ENCODE results near the gene LRP1B.

GRCh38 chr2:141555876-141556470 is 574.8 kb downstream of the LRP1B start:
- TF ChIP-seq, protein P1, sequence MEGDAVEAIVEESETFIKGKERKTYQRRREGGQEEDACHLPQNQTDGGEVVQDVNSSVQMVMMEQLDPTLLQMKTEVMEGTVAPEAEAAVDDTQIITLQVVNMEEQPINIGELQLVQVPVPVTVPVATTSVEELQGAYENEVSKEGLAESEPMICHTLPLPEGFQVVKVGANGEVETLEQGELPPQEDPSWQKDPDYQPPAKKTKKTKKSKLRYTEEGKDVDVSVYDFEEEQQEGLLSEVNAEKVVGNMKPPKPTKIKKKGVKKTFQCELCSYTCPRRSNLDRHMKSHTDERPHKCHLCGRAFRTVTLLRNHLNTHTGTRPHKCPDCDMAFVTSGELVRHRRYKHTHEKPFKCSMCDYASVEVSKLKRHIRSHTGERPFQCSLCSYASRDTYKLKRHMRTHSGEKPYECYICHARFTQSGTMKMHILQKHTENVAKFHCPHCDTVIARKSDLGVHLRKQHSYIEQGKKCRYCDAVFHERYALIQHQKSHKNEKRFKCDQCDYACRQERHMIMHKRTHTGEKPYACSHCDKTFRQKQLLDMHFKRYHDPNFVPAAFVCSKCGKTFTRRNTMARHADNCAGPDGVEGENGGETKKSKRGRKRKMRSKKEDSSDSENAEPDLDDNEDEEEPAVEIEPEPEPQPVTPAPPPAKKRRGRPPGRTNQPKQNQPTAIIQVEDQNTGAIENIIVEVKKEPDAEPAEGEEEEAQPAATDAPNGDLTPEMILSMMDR (IDR thresholded peaks at IDR 0.05; ENCODE audit: low read depth, low read length, poor library complexity, severe bottlenecking), result no peak
- no peak for TF ChIP-seq EZH2phosphoT487 (IDR thresholded peaks at IDR 0.05; ENCODE audit: borderline replicate concordance, low read length)
